HUDEP-2 (cell line): ENCODE data around the gene FAM120C.
A peak's percentile ranks its signal among the peaks of the same experiment; 100 is the strongest.

ENCODE experiments used
- DNase-seq, 76 experiments: peaks; one replicate each; lab custom pipeline; 2025; ENCODE audit not compliant: unreplicated experiment in 76 of 76; lab: John Stamatoyannopoulos, UW

The FAM120C gene, protein sequence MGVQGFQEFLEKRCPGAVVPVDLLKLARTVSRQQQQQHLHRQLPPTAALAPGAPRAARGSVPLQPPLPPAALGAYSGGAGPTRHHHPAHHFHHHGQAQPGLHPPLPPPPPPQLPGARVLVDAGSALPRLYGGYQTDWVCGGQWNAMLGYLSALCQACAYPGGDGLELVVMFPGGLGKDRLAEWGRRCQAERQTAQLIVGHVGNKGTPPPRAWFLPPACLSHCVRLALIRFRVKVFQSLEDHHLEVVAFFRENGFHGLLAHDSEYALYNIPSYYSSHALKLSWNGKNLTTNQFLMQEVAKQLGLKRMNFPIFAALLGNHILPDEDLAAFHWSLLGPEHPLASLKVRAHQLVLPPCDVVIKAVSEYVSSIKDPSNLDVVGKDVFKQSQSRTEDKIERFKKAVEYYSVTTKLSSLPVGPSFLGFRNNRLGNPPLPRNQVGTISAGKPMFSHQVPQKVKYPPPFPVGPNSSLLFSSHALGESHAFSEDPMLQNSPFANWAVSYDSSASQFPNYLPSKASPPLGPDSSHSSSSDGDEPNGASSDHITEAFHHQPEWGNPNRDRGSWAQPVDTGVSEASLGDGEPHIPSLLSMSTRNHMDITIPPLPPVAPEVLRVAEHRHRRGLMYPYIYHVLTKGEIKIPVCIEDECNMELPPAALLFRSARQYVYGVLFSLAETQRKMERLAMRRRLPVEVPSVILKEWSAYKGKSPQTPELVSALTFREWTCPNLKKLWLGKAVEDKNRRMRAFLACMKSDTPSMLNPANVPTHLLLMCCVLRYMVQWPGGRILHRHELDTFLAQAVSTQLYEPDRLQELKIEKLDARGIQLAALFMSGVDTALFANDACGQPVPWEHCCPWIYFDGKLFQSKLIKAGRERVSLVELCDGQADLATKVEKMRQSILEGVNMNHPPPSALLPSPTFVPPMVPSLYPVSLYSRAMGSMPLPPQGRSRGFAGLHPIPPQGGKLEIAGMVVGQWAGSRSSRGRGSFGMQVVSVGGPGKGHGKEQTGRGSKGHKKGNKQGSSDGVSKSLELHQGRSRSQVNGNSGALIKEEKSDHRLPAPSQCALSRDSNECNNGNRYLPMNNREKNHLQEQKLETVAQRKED

DNA sequence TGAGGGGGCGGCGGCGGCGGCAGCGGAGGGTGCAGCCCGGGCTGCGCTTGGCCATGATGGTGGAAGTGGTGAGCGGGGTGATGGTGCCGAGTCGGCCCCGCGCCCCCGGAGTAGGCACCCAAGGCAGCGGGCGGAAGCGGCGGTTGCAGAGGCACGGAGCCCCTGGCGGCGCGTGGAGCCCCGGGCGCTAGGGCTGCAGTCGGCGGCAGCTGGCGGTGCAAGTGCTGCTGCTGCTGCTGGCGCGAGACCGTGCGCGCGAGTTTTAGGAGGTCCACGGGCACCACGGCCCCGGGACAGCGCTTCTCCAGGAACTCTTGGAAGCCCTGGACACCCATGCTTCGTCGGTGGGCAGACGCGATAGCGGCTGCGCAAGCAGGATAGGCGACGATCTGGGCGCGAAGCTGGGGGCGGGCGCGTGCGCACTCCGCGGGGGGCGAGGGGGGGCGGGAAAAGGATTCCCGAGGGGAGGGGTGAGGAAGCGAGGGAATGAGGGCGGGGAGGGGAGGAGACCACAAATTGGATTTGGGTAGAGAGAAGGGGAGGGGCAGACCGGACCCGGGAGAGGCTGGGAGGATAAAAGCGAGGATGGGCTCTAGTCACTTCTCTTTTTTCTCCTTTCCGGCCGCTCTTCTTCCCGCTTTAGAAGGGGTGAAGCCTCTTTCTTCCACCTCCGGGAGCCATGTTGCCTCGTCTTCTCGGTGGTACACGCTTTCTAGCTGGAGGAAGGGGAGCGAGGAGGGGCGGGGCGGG lies at the start of gene FAM120C:
FAM120C (minus strand) TSS at position 391 of the 750 bp plus-strand sequence; CDS start at position 335, 56 bp downstream.
- DNase-seq: peak in 68 of 76 experiments; percentile 2 to 74 (median 52)

GRCh38 chrX:54230435-54231148 lies 47.5 kb upstream of the FAM120C start:
- no peak for DNase-seq

GRCh38 chrX:54223581-54223980 lies 40.5 kb upstream of the FAM120C start:
- DNase-seq: peak in 2 of 76 experiments; percentile 1 to 2

DNA sequence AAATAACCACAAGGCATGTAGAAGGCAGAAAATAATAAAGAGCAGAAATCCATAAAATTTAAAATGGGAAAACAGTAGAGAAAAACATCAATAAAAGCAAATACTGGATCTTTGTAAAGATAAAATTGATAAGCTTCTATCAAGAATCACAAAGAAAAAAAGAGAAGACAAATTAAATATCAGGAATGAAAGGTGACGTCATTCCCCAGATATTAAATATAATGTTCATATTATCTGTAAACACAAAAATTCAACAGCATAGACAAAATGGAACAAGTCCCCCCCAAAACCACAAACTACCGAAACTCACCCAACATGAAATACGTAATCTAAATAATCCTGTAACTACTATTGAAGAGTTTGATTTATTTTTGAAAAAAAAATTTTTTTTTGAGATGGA lies 30.5 kb upstream of the FAM120C start:
- DNase-seq: no peak

GRCh38 chrX:54208531-54208930 lies 25.5 kb upstream of the FAM120C start:
- no peak for DNase-seq

GRCh38 chrX:54198262-54198661 lies 15.2 kb upstream of the FAM120C start:
- DNase-seq: no peak

- no peak for DNase-seq
Measured at GRCh38 chrX:54194982-54195588, 12.0 kb upstream of the FAM120C start.

DNA sequence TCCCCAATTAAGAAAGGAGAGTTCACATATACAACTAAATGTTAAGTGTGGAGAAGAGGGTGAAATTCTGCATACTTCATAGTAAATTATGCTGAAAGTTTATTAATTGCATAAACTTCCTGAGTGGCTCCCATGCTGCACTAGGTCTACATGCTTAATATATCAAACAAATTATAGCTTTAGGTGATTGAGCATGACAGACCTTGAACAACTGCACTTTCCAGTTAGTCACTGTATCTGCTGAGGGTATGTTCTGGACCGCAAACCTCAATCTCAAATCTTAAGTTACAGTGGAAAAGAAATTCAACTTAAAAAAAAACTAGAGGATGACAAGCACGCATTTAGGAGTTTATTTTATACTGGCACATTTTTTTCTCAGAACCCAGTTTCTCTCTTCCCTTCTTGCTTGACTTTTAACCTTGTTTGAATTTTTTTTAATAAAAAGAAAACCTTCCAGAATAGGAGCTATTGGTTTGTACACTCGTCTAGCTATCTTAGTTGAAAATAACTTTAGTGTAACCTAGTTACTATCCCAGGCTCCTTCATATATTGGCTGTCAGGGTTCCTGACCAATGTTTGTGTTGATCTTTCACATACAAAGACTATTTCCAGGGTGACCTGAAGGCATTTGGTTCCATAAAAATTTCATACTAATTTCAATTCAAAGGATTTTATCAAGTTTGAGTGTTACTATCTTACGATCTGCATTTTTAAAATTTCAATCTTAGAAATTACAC lies 10.2 kb upstream of the FAM120C start:
- no peak for DNase-seq

DNA sequence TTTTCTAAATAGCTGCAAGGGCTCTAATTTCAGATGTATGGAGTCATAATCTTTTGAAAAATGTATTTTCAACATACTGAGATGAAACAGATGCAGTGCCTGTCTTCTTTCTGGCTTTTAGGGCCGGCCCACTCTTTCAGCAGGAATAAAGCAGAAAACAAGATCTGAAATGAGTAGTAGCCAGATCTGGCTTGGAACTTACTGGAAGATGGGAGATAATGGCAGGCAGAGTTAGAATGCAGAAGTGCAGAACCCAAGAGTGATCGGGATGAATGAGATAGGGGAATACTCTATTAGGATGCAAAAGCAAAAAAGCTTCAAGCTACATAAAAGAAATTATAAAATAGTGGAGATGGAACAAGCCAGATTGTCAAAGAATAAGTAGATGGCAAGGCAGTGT lies 1.4 kb upstream of the FAM120C start:
- no peak for DNase-seq

DNA sequence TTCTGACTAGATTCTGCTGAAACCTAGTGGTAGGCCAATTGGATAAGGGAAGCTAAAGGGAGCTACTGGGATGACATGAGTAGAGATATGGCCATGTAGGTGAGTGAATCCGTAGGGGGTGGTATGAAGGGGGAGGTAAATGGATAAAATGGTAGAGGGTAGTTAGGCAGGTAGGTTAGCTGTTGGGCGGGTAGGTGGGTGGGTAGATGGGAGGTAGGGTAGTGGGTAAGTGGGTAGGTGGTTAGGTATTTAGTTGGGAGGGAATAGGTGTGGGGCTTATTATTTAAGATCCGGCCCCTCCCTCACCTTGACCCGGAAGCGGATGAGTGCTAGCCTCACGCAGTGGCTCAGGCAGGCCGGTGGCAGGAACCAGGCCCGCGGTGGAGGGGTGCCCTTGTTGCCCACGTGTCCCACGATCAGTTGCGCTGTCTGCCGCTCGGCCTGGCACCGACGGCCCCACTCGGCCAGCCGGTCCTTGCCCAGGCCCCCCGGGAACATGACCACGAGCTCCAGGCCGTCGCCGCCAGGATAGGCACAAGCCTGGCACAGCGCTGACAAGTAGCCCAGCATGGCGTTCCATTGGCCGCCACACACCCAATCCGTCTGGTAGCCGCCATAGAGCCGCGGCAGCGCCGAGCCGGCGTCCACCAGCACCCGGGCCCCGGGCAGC lies 725 bp downstream of the FAM120C start:
- peak in 60 of 76 experiments; percentile 0 to 50 (median 26) for DNase-seq

DNA sequence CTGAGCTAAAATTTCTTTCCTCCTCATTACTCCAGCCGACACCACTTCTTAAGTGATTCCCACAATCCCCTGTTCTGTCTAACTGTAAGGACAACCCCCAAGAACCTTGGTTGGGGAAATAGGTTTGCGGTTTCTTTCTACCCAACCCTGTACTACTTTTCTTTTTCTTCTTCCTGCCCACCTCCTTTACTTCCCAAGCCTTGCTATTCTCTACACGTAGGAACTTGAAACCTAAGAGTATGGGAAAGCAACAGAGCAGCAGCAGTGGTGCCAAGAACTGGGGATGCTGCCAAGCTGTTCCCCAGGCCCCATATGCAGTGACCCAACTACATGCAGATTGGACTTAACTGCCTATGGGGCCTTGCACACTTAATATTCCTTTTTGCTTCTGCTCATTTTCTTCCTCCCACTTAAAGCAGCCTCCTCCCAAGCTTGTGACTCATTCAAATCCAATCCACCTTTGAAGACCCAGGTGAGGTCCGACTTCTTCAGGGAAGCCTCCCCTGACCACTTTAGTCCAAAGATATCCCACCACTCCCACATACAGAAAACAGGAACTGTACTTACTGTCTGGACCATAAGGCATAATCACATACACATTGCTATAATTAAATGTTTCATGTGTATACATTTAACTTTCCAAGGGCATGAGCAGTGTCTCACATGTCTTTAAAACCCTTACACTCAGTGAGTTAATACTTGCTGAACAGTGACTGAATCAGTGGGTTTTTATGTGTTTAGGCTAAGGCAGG lies 1.7 kb downstream of the FAM120C start:
- DNase-seq: no peak

GRCh38 chrX:54180403-54180802 lies 2.7 kb downstream of the FAM120C start:
- DNase-seq: no peak

DNA sequence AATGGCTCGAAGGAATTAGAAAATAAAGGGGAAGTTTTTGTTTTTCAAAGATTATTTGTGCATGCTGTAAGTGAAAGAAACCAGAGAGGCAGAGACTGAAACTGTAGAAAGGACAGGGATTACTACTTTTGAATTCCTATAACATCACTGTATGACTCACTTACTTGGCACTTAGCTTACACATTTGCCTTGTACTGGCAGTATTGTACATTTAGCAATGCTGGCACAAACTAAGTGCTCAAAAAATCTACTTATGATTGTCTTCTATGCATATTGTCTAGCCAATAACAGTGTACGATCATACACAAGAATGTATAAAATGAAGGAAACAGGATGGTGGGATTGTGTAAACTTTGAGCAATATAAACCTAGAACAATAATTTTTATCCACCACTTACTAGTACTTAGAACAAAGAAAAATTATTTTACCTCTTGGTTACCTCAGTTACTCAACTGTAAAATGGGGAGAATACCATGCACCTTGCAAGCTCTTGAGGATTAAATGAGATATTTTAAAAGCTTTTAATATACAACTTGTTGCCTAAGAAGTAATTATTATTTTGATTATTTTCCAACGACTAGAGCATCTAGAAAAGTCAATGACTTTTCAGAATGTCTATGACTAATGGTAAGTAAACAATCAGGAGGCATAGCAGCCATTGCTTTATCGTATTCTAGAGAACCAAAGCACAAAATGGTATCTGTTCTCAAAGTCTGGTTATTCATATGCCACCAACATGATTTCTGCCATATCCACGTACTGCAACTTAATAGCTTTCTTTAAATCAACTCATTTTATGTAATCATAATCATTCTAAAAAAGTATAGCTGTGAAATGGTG lies 4.7 kb downstream of the FAM120C start:
- no peak for DNase-seq

DNA sequence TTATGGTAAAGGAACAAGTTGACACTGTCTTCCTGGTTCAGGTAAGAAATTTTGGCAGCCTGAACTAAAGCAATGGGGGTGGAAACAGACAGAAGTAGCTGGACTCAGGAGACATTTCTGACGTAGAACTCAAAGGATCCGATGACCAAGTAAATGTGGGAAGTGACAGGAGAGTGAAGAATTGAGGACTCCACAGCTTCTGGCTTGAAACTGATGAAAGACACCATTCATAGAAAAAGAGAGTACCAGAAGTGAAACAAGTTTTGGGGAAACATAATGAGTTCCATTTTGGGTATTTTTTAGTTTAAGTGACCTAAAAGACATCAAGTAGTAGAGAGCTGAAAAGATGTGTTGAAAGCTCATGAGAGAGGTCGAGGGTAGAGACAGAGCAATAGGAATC lies 5.7 kb downstream of the FAM120C start:
- DNase-seq: no peak

- DNase-seq: no peak
Measured at GRCh38 chrX:54173791-54174190, 9.3 kb downstream of the FAM120C start.

DNA sequence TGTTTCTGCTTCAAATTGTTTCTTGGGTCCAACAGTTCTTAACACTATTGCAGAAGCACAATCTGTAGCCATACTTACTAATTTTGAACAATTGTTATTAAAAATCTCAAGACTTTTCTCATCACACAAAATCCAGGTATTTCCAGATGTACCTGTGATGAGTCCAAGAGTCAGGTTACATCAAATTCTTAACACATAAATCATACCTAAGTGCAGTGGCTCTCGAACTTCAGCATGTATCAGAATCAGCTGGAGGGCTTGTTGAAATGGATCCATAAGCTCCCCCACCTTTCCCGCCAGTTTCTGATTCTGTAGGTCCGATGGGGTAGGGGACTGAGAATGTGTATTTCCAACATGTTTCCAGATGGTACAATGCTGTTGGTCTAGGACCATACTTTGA lies 10.6 kb downstream of the FAM120C start:
- no peak for DNase-seq
